ENCODE data around the gene DFFA.
"Not testable (repeated sequence)": the region's sequence is repeated elsewhere in the genome, so short reads cannot be mapped to it uniquely, and the experiment has no call there.

The DFFA gene

GRCh38 chr1:10425826-10426534, 46.3 kb downstream of the DFFA start:
- DNase-seq, result not testable (repeated sequence)

GRCh38 chr1:10424651-10425050, 47.7 kb downstream of the DFFA start:
- DNase-seq, result no peak

- DNase-seq, result no peak
Measured at GRCh38 chr1:10424034-10424433, 48.3 kb downstream of the DFFA start.

- DNase-seq, result no peak
Measured at GRCh38 chr1:10421637-10422036, 50.7 kb downstream of the DFFA start.

- DNase-seq, result no peak
Measured at GRCh38 chr1:10419351-10419750, 53.0 kb downstream of the DFFA start.

GRCh38 chr1:10418741-10419140, 53.6 kb downstream of the DFFA start:
- DNase-seq, result not testable (repeated sequence)

GRCh38 chr1:10415967-10416366, 56.4 kb downstream of the DFFA start:
- DNase-seq, result not testable (repeated sequence)

- DNase-seq, result no peak
Measured at GRCh38 chr1:10415211-10415930, 57.0 kb downstream of the DFFA start.

GRCh38 chr1:10407201-10407600, 65.1 kb downstream of the DFFA start:
- DNase-seq, result no peak
